ENCODE data around the gene PRDM10.
A peak's percentile ranks its signal among the peaks of the same experiment; 100 is the strongest.
"Not testable (repeated sequence)": the region's sequence is repeated elsewhere in the genome, so short reads cannot be mapped to it uniquely, and the experiment has no call there.

The PRDM10 gene, protein sequence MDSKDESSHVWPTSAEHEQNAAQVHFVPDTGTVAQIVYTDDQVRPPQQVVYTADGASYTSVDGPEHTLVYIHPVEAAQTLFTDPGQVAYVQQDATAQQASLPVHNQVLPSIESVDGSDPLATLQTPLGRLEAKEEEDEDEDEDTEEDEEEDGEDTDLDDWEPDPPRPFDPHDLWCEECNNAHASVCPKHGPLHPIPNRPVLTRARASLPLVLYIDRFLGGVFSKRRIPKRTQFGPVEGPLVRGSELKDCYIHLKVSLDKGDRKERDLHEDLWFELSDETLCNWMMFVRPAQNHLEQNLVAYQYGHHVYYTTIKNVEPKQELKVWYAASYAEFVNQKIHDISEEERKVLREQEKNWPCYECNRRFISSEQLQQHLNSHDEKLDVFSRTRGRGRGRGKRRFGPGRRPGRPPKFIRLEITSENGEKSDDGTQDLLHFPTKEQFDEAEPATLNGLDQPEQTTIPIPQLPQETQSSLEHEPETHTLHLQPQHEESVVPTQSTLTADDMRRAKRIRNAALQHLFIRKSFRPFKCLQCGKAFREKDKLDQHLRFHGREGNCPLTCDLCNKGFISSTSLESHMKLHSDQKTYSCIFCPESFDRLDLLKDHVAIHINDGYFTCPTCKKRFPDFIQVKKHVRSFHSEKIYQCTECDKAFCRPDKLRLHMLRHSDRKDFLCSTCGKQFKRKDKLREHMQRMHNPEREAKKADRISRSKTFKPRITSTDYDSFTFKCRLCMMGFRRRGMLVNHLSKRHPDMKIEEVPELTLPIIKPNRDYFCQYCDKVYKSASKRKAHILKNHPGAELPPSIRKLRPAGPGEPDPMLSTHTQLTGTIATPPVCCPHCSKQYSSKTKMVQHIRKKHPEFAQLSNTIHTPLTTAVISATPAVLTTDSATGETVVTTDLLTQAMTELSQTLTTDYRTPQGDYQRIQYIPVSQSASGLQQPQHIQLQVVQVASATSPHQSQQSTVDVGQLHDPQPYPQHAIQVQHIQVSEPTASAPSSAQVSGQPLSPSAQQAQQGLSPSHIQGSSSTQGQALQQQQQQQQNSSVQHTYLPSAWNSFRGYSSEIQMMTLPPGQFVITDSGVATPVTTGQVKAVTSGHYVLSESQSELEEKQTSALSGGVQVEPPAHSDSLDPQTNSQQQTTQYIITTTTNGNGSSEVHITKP

DNA sequence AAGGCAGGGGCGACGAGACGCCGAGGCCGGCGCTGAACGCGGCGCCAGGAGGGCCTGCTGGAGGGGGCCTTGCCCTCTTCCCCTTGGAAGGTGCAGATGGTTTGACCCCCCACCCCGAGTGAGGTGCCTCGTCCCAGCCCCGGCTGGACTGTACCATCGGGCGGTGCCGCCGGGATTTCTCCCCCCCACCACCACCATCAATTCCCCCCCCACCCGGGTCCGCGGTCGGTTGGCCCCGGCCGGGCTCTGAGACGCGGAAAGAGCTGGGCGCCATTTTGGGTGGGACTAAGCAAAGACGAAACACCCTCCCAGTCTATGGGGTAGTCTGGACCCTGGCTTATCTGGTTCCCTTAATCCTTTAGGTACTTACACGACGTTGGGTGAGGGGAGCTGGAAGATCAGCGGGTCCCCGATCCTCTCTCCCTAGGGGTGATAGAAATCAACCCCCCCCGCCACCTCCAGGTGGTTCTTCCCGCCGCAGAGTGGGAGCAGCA lies at the start of gene PRDM10:
PRDM10 (minus strand) TSS at position 484 of the 494 bp plus-strand sequence. CDS start 41,871 bp downstream, outside the sequence.
- DNase-seq (ENCODE audit: low read depth in 2 of 2): peak; percentile 81 to 85

DNA sequence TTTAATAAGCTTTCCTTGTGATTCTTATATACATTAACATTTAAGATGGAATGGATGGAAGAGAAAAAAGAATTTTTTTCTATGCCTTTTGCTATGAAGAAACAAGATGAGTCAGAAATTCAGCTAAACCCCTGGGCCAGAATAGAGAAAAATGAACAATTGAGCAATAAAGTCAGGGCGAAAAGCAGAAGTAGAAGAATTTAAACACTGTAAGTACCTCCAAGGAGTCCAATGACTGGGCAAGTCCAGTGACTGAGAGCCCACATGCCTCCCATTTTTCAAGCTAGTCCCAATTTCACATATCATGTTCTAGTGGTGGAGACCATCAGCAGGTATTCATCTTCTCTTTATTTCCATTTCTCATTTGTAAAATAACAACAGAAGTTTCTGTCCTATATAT lies 48.4 kb upstream of the PRDM10 start:
- DNase-seq (ENCODE audit: low read depth in 2 of 2): no peak

DNA sequence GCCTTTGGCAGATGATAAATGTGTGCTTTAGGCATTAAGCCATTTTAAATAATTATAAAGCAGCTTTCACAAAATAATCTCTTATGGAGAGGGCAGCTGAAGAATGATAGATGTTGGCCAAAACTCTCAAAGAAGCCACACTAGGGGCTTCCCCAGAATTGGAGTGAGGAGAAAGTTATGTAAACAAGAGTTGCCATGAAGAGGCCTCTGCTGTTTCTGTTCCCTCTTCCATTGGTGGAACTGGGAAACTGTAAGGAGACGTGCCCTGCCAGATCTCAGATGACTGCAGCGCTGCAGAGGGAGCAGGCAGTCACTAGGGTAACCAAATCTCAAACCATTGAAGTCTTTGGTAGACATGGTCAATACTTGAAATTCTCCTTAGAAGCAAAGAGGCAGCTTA lies 47.6 kb upstream of the PRDM10 start:
- DNase-seq (ENCODE audit: low read depth in 2 of 2): no peak

DNA sequence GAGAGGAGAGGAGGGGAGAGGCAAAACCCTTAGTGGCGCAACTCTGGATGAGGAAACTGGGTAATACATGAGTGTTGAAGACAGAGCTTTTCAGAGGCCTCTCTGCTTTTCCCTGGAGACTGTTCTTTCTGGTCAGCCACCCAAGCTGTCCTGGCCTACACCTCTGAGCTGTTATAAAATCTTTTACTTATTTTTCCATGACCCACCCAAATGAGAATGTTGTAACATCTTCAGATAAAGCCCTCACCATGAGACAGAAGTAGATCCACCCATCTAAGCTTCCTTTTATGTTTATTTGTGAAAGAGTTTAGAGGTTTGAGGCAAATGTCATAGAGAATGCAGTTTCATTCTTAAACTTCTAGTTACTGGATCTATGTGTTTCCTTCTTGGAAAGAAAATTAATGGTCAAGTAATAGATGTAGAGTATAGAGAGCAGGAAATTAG lies 46.7 kb upstream of the PRDM10 start:
- DNase-seq (ENCODE audit: low read depth in 2 of 2): no peak

DNA sequence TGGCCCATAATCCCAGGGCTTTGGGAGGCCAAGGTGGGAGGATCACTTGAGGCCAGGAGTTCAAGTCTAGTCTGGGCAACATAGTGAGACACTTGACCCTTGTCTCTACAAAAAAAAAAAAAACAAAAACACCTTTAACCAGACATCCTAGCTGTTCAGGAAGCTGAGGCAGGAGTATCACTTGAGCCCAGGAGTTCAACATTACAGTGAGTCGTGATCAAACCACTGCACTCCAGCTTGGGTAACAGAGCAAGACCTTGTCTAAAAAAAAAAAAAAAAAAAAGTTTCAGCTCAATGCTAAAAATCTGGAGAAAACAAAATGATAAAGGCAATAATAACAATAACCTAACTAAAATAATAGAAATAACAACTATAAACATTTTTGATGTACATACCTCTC lies 44.5 kb upstream of the PRDM10 start:
- no peak for DNase-seq (ENCODE audit: low read depth in 2 of 2)

DNA sequence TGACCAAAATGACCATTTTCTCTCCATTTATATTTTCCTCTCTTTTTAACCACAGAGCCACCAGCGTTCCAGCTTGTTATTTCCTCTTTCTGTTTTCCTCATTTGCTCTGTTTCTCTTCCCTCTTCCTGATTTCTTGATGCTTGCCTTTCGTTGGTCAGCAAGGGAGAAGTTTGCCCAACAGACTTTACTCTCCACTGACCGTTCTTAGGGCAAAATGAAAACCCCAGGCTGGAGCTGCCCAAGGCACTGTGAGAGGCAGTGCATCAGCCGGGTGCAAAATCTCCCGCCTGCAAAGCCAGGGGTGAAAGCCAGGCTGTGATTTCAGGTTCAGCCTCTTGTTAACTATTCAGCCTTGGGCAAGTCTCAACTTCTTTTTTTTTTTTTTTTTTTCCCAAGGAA lies 40.9 kb upstream of the PRDM10 start:
- DNase-seq (ENCODE audit: low read depth in 2 of 2): no peak

DNA sequence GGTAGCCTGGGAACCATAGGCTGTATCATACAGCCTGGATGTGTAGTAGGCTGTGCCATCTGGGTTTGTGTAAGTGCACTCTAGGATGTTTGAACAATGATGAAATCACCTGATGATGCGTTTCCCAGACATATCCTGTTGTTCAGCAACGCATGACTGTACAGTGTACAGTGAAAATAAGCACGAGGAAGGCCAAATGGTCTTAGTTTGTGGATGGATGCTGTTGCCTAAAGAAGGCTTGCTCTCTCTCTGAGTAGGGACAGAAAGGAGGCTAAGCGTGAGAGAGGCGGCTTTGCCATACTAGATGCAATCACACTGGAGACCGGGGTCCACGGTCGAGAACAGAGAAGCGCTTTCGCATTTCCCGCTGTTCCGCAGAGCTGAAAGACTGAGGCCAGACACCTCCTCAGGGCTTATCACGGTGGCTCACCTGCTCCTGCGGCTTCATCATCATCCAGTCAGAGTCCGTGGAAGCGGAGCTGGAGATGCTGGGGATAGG lies 39.5 kb upstream of the PRDM10 start:
- DNase-seq (ENCODE audit: low read depth in 2 of 2): no peak

DNA sequence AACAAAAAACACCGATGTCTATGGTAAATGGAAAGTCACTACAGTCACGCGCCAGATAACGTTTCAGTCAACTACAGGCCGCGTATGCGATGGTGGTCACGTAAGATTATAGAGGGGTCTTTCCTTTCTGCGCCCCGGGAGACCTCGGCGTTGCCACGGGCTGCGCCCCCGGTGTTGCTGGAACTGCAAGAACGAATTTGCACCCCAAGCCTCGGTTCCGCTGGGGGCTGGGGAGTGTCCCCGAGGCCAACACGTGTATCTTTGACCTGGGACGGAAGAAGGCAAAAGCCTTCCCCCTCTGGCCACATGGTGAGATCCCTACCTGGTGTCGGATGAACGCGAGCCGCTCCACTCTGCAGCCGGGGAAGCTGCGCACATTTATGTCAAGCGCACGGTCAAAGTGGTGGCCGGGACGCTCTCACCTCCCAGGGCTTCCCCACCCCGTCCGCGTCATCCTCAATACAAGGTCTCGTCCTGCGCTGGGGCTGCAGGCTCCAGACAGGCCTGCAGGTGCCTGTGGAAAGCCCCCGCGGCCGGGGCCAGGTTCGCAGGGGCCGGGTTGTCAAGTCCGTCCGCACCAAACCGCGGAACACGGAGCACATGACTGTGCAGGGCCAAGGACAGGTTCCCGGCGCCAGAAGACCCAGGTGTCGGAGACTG lies 37.8 kb upstream of the PRDM10 start:
- DNase-seq (ENCODE audit: low read depth in 2 of 2): no peak

DNA sequence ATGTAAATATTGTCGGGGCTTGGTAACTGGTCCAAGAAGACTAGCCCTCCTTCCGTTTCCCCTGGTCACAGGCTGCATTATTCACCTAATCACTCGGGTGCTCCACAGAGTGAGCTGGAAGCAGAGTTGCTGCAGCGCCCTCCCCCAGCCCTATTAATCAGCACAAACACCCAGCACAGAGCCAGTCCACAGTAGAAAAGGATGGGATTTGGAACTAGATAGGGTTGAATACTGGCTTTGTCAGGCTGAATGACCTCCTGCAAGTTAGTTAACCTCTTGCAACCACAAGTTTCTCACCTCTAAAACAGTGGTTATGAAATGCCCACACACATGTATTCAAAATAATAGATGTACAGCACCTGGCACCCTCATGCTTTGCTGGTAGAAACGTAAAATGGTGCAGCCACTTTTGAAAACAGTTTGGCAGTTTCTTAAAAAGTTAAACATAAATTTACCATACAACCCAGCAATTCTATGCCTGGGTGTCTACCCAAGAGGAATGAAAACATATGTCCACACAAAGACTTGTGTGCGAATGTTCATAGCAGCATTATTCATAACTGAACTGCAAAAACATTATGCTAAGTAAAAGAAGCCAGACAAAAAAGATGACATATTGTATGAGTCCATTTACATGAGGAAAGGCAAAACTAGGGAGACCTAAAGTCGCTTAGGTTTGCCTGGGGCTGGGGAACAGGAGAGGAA lies 35.4 kb upstream of the PRDM10 start:
- DNase-seq (ENCODE audit: low read depth in 2 of 2): no peak

DNA sequence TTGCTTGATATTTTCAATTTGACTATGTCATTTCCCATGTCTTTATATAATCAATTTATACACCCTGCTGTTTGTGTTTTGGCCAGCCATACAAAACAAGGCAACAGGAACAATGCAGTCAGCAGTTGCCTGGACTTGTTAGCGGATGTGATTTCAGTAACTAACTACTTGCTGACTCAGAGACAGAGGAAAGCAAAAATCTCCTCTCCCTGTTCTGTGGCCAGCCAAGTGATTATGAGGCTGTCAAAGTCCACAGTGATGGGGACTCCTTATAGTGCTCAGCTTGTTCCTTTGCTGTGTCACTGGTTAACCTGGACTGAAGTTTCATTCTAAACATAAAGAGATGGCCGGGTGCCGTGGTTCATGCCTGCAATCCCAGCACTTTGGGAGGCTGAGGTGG lies 34.4 kb upstream of the PRDM10 start:
- DNase-seq (ENCODE audit: low read depth in 2 of 2): no peak

DNA sequence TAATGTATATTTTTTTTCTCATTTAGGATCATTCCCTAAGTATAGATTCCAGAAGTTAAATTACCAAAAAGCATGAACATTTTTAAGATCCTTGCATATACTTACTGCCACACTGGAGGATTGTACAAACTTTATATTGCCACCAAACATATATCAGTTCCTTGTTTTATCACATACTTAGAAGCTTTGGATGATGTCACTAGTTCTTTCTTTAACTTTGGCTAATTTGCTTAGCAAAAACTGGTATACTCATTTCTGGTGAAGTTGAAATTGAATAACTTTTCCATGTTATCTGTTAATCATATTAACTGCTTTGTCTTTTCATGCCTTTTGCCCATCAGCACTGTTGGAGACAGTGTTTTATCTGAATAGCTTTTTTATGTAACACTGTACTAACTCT lies 31.6 kb upstream of the PRDM10 start:
- no peak for DNase-seq (ENCODE audit: low read depth in 2 of 2)

DNA sequence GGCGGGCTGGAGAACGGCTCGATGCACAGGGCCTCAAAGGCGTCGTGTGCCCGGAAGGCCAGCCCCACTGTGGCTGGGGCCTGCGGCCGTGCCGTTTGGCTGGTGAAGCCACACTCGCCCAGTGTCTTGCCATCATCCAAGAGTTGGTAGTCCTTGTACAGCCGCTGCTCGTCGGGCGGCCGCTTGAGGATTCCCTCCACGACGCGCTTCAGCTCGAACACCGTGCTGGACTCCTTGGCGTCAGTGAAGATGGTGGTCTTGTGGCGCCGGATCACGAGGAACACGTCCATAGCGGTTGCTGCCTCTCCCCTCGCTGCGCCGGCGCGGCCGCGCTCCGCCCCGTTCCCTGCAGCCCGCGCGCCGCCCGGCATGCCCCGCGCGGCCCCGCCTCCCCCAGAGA lies 30.3 kb upstream of the PRDM10 start:
- DNase-seq (ENCODE audit: low read depth in 2 of 2): no peak

DNA sequence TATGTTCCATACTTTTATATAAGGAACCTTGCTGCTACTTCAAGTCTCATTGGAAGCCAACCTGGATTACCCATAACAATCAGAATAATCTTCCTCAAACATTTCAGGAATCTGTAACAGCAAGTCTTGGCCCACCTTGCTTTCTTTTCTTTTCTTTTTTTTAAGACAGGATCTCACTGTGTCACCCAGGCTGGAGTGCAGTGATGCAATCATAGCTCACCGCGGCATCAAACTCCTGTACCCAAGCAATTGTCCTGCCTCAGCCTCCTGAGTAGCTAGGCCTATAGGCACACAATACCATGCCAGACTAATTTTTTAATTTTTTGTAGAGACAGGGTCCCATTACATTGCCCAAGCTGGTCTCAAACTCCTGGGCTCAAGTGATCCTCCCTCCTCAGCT lies 29.3 kb upstream of the PRDM10 start:
- no peak for DNase-seq (ENCODE audit: low read depth in 2 of 2)

DNA sequence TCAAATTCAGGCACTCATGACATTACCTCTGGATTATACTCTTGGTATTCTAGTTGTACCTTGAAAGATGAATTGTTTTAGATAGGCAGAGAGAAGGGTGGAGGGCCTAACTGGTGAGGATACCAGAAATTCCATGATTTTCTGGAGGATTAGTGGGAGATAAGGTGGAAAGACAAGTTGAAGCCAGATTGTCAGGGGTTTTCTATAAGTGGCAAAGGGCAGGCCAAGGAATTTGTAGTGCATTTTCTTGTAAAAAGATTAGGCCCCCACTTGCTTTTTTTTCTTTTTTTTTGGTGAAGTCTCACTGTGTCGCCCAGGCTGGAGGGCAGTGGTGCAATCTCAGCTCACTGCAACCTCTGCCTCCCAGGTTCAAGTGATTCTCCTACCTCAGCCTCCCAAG lies 28.4 kb upstream of the PRDM10 start:
- no peak for DNase-seq (ENCODE audit: low read depth in 2 of 2)

DNA sequence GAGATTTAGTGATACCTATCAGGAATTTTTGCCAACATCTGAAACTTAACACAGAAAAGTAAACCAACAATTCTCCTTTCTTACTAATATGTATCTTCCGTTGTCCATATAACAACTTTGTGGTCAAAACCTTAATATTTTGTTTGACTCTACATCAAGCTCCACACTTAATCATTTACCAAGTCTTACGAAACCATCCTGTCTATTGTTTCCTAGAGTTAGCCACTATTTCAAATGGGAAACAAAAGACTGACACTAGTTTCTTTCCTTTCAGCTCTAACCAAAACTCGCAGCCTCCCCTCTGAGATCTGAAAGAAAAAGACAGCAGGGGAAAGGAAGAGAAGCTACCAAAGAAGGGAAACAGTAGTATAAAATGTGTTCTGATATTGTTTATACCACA lies 26.5 kb upstream of the PRDM10 start:
- no peak for DNase-seq (ENCODE audit: low read depth in 2 of 2)

DNA sequence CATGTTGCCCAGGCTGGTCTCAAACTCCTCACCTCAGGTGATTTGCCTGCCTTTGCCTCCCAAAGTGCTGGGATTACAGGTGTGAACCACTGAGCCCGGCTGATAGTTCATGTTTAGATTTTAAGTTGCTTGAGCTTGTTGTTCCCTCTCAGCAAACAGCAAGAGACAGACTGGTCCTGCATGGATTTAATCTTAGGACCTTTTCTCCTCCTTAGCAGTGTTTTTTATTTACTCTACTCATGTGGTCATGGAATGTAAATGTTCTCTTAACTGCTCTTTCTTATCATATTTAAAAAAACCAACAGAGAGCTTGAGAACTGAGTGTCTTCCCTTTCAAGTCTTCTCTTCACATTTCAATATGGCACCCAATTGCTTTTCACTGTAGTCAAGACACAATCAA lies 22.7 kb upstream of the PRDM10 start:
- no peak for DNase-seq (ENCODE audit: low read depth in 2 of 2)

DNA sequence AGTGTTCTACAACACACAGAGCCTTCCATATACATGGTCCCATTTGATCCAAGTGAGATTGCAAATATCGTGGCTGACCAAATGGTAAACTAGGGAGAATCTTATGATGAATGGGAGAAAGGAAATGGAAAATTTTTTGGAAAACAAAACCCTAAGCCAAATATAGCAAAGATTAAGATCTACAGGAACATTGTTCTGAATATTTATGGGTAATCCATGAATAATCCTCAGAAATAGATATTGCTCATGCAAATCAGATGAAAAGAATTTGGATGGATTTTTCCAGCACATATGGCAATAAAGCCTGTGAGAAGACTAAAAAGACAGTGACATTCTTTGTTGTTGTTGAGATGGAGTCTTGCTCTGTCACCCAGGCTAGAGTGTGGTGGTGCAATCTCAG lies 21.7 kb upstream of the PRDM10 start:
- DNase-seq (ENCODE audit: low read depth in 2 of 2): no peak

DNA sequence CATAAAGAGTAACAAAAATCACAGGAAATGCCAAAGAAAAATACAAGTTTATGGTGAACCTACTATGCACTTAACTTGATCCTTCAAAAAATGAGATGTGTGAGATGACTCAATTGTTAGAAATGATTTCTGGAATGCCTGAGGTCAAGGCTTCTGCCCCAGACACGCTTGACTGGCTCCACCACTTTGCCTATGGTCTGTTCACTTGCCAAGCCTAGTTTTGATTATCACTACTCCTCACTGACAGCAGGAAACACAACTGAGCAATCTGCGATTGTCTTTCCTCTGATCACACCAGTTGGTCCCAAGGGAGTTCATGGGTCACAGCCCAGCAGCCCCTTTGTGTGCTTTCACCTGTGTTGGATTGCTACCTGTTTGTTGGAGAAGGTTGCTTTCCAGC lies 20.6 kb upstream of the PRDM10 start:
- DNase-seq (ENCODE audit: low read depth in 2 of 2): no peak

DNA sequence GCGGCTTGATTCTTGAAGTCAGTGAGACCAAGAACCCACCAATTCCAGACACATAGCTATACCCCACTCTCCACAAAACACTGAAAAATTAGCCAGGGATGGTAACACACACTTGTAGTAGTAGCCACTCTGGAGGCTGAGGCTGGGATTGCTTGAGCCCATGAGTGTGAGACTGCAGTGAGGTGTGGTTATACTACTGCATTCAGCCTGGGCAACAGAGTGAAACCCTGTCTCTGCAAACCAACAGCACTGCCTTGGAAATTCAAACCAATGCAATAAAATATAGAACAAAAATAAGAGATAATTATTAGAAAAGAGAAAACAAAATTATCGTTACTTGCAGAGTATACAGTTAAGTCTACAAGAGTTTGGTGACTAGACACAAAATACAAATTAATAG lies 20.2 kb upstream of the PRDM10 start:
- no peak for DNase-seq (ENCODE audit: low read depth in 2 of 2)

DNA sequence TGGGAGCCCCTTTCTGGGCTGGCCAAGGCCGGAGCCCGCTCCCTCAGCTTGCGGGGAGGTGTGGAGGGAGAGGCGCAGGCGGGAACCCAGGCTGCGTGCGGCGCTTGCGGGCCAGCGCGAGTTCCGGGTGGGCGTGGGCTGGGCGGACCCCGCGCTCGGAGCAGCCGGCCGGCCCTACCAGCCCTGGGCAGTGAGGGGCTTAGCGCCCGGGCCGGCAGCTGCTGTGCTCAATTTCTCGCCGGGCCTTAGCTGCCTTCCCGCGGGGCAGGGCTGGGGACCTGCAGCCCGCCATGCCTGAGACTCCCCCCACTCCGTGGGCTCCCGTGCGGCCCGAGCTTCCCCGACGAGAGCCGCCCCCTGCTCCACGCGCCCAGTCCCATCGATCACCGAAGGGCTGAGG lies 19.0 kb upstream of the PRDM10 start:
- DNase-seq (ENCODE audit: low read depth in 2 of 2): not testable (repeated sequence)

DNA sequence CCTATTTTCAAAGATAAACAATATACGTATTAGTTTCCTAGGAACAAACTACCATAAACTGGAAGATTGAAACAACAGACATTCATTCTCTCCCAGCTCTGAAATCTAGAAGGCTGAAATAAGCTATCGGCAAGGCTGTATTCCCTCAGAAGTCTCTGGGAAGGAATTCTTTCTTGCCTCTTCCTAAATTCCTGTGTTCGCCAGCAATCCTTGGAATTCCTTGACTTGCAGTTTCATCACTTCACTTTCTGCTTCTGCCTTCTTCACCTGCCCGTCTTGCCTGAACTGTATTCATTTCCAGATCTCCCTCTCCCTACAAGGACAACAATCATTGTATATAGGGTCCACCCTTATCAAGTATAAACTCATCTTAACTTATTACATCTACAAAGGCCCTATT lies 17.7 kb upstream of the PRDM10 start:
- no peak for DNase-seq (ENCODE audit: low read depth in 2 of 2)

Data from stimulated activated CD8-positive, alpha-beta memory T cell treated with anti-CD3 and anti-CD28 coated beads, Interleukin-2, amount 100 ng/mL, for 1 hour (primary cell).